Heart right ventricle (tissue), 16 donors: ENCODE data around the gene MBD5. TPM values are rescaled to one million over a fixed set of nuclear protein-coding genes. Genes with fewer than 3 reads are reported as not detected.

Experiments used
- ATAC-seq, 8 donors: fragments of 200-7000 bp; cut with Tn5 transposase; one replicate each; pipeline ENCODE4 v1.9.1; 2020; ENCODE audit warnings: mild to moderate bottlenecking in 8 of 8, moderate library complexity in 8 of 8, moderate number of reproducible peaks in 1 of 8
- DNase-seq, 2 donors: peaks; one replicate each; pipeline ENCODE4 v3.0.0-alpha.2; 2020
- H3K27ac ChIP-seq, 10 donors: fragments of 200-600 bp; sonication (generic) in 2 of 10; one replicate each; pipeline versions ENCODE4 v1.5.0 to v1.8.0; 2020 to 2022; ENCODE audit warnings: mild to moderate bottlenecking in 3 of 10
- H3K27me3 ChIP-seq, 7 donors: fragments of 200-600 bp; one replicate each; pipeline ENCODE4 v1.8.0; 2021 to 2022; ENCODE audit warnings: mild to moderate bottlenecking in 2 of 7
- H3K36me3 ChIP-seq, 9 donors: fragments of 200-600 bp; sonication (generic) in 1 of 9; one replicate each; pipeline versions ENCODE4 v1.5.0 to v1.8.0; 2020 to 2022; ENCODE audit warnings: mild to moderate bottlenecking in 2 of 9
- H3K4me1 ChIP-seq, 9 donors: fragments of 200-600 bp; sonication (generic) in 1 of 9; one replicate each; pipeline versions ENCODE4 v1.5.0 to v1.8.0; 2020 to 2022; ENCODE audit warnings: mild to moderate bottlenecking in 4 of 9
- H3K4me3 ChIP-seq, 10 donors: fragments of 200-600 bp; sonication (generic) in 2 of 10; one replicate each; pipeline versions ENCODE4 v1.5.0 to v1.8.0; 2020 to 2022; ENCODE audit warnings: mild to moderate bottlenecking in 7 of 10, moderate library complexity in 2 of 10
- H3K9me3 ChIP-seq, 11 donors: fragments of 200-600 bp in 10 of 11; sonication (generic) in 2 of 11; one replicate each; pipeline versions ENCODE4 v1.5.0 to v1.8.0; 2013 to 2022; ENCODE audit warnings: mild to moderate bottlenecking in 2 of 11, control low read depth in 1 of 11, moderate library complexity in 1 of 11
- CTCF ChIP-seq, 9 donors: fragments of 200-600 bp; sonication (generic) in 2 of 9; IDR thresholded peaks; one replicate each; pipeline versions ENCODE4 v1.5.0 to v1.8.0; 2021 to 2022; ENCODE audit warnings: antibody characterized with exemption in 9 of 9, mild to moderate bottlenecking in 5 of 9, moderate library complexity in 1 of 9
- WGBS, 2 donors: extraction: QIAGEN DNeasy Blood & Tissue Kit; methylation state at CpG; one replicate each; pipeline ENCODE4 v1.1.7; 2013; ENCODE audit warnings: inconsistent platforms in 1 of 2; 5-methylcytosine and 5-hydroxymethylcytosine counted together
- intact Hi-C, 10 donors: fragments of 100-400 bp; cut with DNase I; formaldehyde crosslinking; loops; one replicate each; pipeline versions ENCODE4 v1.11.1 to v1.14.2; 2022
- polyA plus RNA-seq, 2 donors: library from polyadenylated mRNA; stranded (reverse); fragments of 200-250 nt; gene quantifications; one replicate each; pipeline ENCODE4 v1.2.3, GENCODE V29; 2013
- total RNA-seq, 10 donors: library from RNA; stranded (reverse); fragmentation: NEBNext Ultra II Directional in 3 of 10; extraction: Animal tissue kit (Norgen Biotek cat#: 25700) in 3 of 10; gene quantifications; one replicate each; pipeline versions ENCODE4 v1.2.1 to v1.2.4, GENCODE V29; 2021 to 2023
- donor health status: Arrhythmogenic right ventricular cardiomyopathy.
- donor health status: ischemic (EF 13 %, LVEDD 7.1; RV severe dilation, severe dysfunction).
- donor health status: healthy with polysubstance abuse.
- donor health status: DM: no; HTN: yes; CAD: no.
- donor health status: DM: no; HTN: no; CAD: no.
- donor health status: ischemic (EF 25% LVEDD 6.9; RV normal size, moderate dysfunction).
- donor health status: ischemic (EF 25% LVEDD 5.7; RV mildly dilated, moderate dysfunction).
- donor health status: healthy.
- donor health status: DM: yes; HTN: yes; CAD: no.
- donor health status: Ischemic cardiomyopathy.
- donor health status: ischemic (EF 35%, LVEDD 5.7; RV mildly dilated, moderate dysfunction).
- donor health status: nonischemic (EF 11% LVEDD 7.7; RV severe dilation, severe dysfunction).
- donor health status: DM: yes; HTN: yes; CAD: no.
- donor health status: PGD.
- donor health status: ischemic (EF 29% LVEDD 5.4; RV normal size, mild dysfunction).
- donor health status: nonischemic (EF 23%, LVEDD 6.1; RV moderate dilation, normal function).

Gene MBD5
- total and polyA plus RNA-seq, 12 donors = 3.4 to 39.8 (median 35.2) TPM

- H3K27ac ChIP-seq = no peak overlapping the region
- H3K27me3 ChIP-seq = peaks cover 0 to 12% (median 0%) of the 10 kb centered on the region in 7 donors
- TF ChIP-seq CTCF (IDR thresholded peaks at IDR 0.05) = no peak
- H3K9me3 ChIP-seq = peaks cover 0 to 5% (median 0%) of the 10 kb centered on the region in 11 donors
- intact Hi-C loops = loop anchor here in 5 of 10 donors (10.0 kb wide), 3 partner anchors 413 to 433 kb away; no protein-coding TSS in a partner anchor
- H3K4me3 ChIP-seq = no peak overlapping the region
- DNase-seq (no peak), ATAC-seq (no peak)
- WGBS, 2 donors = 51 to 58% methylated on average over 14 of the region's 14 CpGs
- no peaks in the 10 kb centered on the region for H3K36me3 ChIP-seq
- peaks cover 0 to 5% (median 0%) of the 10 kb centered on the region in 9 donors for H3K4me1 ChIP-seq
Observed at GRCh38 chr2:148561389-148561788, 540.5 kb downstream of the MBD5 start.

GRCh38 chr2:148565272-148565894, 544.5 kb downstream of the MBD5 start:
- H3K9me3 ChIP-seq = no peaks in the 10 kb centered on the region
- no peak overlapping the region for H3K4me3 ChIP-seq
- no peaks in the 10 kb centered on the region for H3K36me3 ChIP-seq
- peak in 7 of 9 donors; percentile 28 to 56 (median 41) for TF ChIP-seq CTCF (IDR thresholded peaks at IDR 0.05)
- no peak overlapping the region for H3K27ac ChIP-seq
- ATAC-seq = peak in 2 of 8 donors; percentile 57 to 59
- WGBS, 2 donors = 62 to 68% methylated on average over 4 of the region's 4 CpGs
- intact Hi-C loops = loop anchor here in 8 of 10 donors (5.0 to 10.0 kb wide), 5 partner anchors 409 to 429 kb away; no protein-coding TSS in a partner anchor
- H3K4me1 ChIP-seq = peaks cover 0 to 5% (median 0%) of the 10 kb centered on the region in 9 donors
- DNase-seq = no peak
- peaks cover 0 to 8% (median 0%) of the 10 kb centered on the region in 7 donors for H3K27me3 ChIP-seq

Other genes with a start within 250 kb of the MBD5 start
- 10 to 100 TPM in 9 of 10 donors, 1 to 10 TPM in 1; 9.2 to 14.4 (median 11.4) TPM for gene ACVR2A, start 176.1 kb upstream of the MBD5 start, total RNA-seq
- gene ACVR2A, start 176.1 kb upstream of the MBD5 start, polyA plus RNA-seq = 1 to 10 TPM; 2.7 to 5.6 TPM
- 10 to 100 TPM; 33.8 to 51.7 (median 39.2) TPM for gene ORC4, start 354 bp upstream of the MBD5 start, total RNA-seq
- 10 to 100 TPM in 1 of 2 donors, 1 to 10 TPM in 1; 8.4 to 13.5 TPM for gene ORC4, start 354 bp upstream of the MBD5 start, polyA plus RNA-seq